Brain microvascular endothelial cell (primary cell): ENCODE measurements around the gene CYP4F12.

Experiments used
- DNase-seq: peaks from one replicate; pipeline ENCODE4 v3.0.0-alpha.2; 2020
- H3K27ac ChIP-seq: fragments of 250-450 bp; sonication (Bioruptor Pico); 2 replicates; pipeline ENCODE4 v1.5.1; 2020; ENCODE audit warnings: mild to moderate bottlenecking, moderate library complexity
- H3K27me3 ChIP-seq: fragments of 250-450 bp; sonication (Bioruptor Pico); replicated peaks from 2 replicates; pipeline ENCODE4 v1.5.1; 2020; ENCODE audit warnings: mild to moderate bottlenecking
- H3K36me3 ChIP-seq: fragments of 250-450 bp; sonication (Bioruptor Pico); replicated peaks from 2 replicates; pipeline ENCODE4 v1.5.1; 2020; ENCODE audit warnings: mild to moderate bottlenecking
- H3K4me3 ChIP-seq: 2 replicates; pipeline ENCODE4 v1.5.1; 2011; ENCODE audit warnings: low read depth, mild to moderate bottlenecking, control low read depth, low read length, moderate library complexity
- CTCF ChIP-seq: IDR thresholded peaks from 2 replicates; pipeline ENCODE4 v1.5.1; 2011; ENCODE audit warnings: low read depth, mild to moderate bottlenecking, moderate library complexity, low read length, control low read depth, inconsistent platforms; ENCODE audit errors: missing control alignments
- in situ Hi-C: cut with HindIII; loops from 2 replicates; pipeline ENCODE4 v1.10.0; 2017; ENCODE audit warnings: low sequenced_read_pairs, low pct_ligation_motif_present

Gene CYP4F12

GRCh38 chr19:15722956-15723355 lies 50.1 kb downstream of the CYP4F12 start:
- DNase-seq, result no peak
- Histone ChIP-seq H3K27ac (no peak overlapping the region), H3K36me3 (no peaks in the 10 kb centered on the region), H3K4me3 (no peak overlapping the region), H3K27me3 (no peaks in the 10 kb centered on the region)
- TF ChIP-seq CTCF, result no peak
- in situ Hi-C loops, result no loop called here

- Histone ChIP-seq H3K27me3 (no peaks in the 10 kb centered on the region), H3K27ac (no peak within 1 kb of the TSS), H3K36me3 (no peaks in the 10 kb centered on the region), H3K4me3 (no peak within 1 kb of the TSS)
- no peak for TF ChIP-seq CTCF
- DNase-seq, result no peak
- in situ Hi-C loops, result no loop called here
These were observed 54.8 kb downstream of the CYP4F12 start, which contains the start of gene OR10H2 for GRCh38 chr19:15727724-15728123. TSS of gene OR10H2 (plus strand) at chr19:15728024. CDS start at chr19:15728044, 20 bp downstream.

- in situ Hi-C loops, result no loop called here
- TF ChIP-seq CTCF, result no peak
- no peak overlapping the region for H3K4me3 ChIP-seq
- H3K27me3 ChIP-seq, result no peaks in the 10 kb centered on the region
- H3K27ac ChIP-seq, result no peak overlapping the region
- no peak for DNase-seq
- no peaks in the 10 kb centered on the region for H3K36me3 ChIP-seq
These were observed 57.7 kb downstream of the CYP4F12 start for GRCh38 chr19:15730538-15730937.

- no peak for DNase-seq
- H3K4me3 ChIP-seq, result no peak overlapping the region
- no peak for TF ChIP-seq CTCF
- no peaks in the 10 kb centered on the region for H3K36me3 ChIP-seq
- in situ Hi-C loops, result no loop called here
- no peaks in the 10 kb centered on the region for H3K27me3 ChIP-seq
- H3K27ac ChIP-seq, result no peak overlapping the region
These were observed 59.5 kb downstream of the CYP4F12 start for GRCh38 chr19:15732388-15732787.

GRCh38 chr19:15733895-15734294 lies 61.0 kb downstream of the CYP4F12 start:
- no peak for TF ChIP-seq CTCF
- in situ Hi-C loops, result no loop called here
- no peak for DNase-seq
- no peaks in the 10 kb centered on the region for H3K36me3 ChIP-seq
- H3K27me3 ChIP-seq, result no peaks in the 10 kb centered on the region
- no peak overlapping the region for H3K4me3 ChIP-seq
- no peak overlapping the region for H3K27ac ChIP-seq

GRCh38 chr19:15737722-15738121 lies 64.8 kb downstream of the CYP4F12 start, which contains the start of gene OR10H3:
TSS of gene OR10H3 (plus strand) at chr19:15737985. CDS start at chr19:15741393, 3,408 bp downstream.
- no peak for TF ChIP-seq CTCF
- no peak within 1 kb of the TSS for H3K27ac ChIP-seq
- in situ Hi-C loops, result no loop called here

More at GRCh38 chr19:15737722-15738121, 64.8 kb downstream of the CYP4F12 start, which contains the start of gene OR10H3:
- DNase-seq, result no peak
- Histone ChIP-seq H3K4me3 (no peak within 1 kb of the TSS), H3K27me3 (no peaks in the 10 kb centered on the region), H3K36me3 (no peaks in the 10 kb centered on the region)
